Stimulated activated CD4-positive, alpha-beta T cell treated with anti-CD3 and anti-CD28 coated beads, Interleukin-2, amount 100 ng/mL, for 4 hours (primary cell): ENCODE results near the gene C5orf58.
"Not testable (repeated sequence)": the region's sequence is repeated elsewhere in the genome, so short reads cannot be mapped to it uniquely, and the experiment has no call there.

ENCODE experiments used
- DNase-seq: peaks from one replicate; pipeline ENCODE4 v3.0.0-alpha.2; 2020; ENCODE audit warnings: low read depth

C5orf58 gene

DNA sequence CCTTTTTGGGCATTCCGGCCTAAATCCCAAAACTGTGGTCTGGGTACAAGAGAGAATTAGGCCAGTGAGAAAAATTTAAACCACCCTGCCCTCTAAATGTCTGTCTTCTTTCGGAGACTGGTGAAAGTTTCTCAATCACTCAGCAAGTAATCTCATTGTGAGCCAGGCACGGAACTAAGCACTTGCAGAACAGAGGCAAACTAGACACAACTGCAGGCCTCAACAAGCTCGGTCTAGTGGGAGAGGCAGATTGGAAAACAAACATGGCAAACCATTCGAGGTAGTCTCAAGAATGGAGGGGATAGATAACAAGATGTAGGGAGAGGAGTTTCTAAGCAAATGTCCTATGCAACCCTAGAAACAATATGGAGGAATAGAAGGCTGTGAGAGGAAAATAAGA, 8.9 kb upstream of the C5orf58 start:
- no peak for DNase-seq

GRCh38 chr5:170225326-170226128, 7.3 kb upstream of the C5orf58 start:
- DNase-seq: peak; percentile 67

DNA sequence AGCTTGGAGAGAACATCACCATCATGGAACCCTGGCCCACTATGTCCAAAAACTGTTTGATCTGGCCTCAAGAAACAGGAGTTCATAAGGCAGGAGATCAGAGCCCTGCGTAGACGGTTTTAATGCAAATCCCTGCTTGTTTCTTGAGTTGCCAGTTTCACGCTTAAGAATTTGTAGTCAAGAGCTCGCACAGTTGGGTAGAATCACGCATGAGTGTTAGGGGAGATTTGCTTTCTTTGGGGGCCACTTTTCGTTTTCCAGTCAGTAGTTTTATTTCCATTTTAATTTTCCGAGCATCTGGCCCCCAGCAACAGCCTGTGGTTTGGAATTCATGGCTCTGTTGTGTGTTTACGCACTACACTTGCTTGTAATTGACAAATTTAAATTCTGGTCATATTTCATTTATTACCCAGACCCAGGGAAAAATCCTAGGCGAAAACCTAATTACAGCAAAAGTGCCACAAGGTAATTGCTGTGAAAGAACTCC, 6.6 kb upstream of the C5orf58 start:
- no peak for DNase-seq

- DNase-seq: no peak
These were observed 6.1 kb upstream of the C5orf58 start for GRCh38 chr5:170226661-170227060.

- DNase-seq: no peak
These were observed 3.9 kb upstream of the C5orf58 start for GRCh38 chr5:170228762-170229435.

DNA sequence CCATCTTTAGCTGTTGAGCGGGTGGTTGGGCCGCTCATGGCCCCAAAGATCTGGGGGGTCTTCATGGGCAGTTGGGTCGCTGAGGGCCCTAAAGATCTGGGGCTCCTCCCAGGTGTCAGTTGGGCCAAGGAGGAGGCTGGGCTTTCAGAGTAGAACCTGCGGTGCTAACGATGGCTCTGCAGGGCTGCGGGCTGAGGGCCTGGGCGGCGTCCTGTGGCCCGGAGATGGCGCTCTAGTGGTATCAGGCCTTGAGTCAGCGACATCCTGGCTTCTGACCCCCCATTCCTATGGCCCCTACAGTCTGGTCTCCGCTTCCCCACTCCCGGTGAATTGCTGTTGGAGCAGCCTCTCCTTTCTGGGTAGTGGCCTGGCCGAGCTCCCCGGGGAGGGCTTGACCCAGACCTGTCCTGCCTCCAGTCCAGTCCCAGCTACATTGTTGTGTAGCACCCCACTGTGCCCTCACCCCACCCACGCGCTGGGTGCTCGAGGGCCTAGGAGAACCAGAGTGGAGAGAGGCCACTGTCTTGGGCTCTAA, 640 bp downstream of the C5orf58 start:
- no peak for DNase-seq

DNA sequence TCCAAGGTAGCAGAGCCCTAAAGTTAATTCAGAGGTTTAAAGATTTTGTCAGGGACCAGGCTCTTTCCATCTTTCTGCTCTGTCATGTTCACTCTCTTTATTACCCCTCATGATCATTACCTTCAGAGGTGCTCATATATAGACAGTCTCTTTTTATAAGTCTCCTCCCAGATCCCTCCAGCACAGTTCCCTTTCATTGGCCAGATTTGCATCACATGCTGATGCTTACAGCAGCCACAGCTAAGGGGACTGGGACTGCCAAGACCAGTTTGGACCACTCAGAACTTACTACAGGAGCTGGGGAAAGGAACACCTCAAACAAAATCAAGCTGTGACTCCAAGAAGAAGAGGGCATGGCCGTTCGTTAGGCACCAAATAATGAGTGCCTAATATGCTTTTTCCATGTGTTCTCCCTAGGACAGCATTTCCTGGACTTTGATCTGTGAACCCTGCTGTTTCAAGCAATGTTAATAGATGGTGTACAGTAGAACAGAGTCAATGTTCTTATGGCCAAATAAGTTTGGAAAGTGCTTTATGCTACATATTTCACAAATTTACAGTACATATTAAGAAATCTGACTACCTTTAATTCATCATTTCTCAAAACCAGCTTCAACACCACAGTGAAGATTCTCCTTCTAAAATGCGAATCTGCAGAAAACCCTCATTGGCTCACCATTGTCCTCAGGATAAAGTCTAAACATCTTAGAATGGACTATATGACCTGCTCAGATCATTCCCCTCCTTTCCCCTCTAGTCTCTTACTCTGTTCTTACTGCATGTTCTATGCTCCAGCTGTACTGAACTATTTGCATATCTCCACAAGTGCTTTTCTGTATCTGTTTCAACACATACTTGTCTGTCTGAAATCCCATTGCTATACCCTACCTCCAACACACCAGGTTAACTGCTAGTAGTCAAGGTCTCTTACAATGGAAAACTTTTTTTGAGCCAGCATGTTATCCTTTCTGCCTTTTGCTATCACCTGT, 3.4 kb downstream of the C5orf58 start:
- DNase-seq: no peak

GRCh38 chr5:170238456-170239196, 5.8 kb downstream of the C5orf58 start:
- DNase-seq: no peak

- not testable (repeated sequence) for DNase-seq
These were observed 12.7 kb downstream of the C5orf58 start for GRCh38 chr5:170245436-170245835.

- DNase-seq: no peak
These were observed 13.5 kb downstream of the C5orf58 start for GRCh38 chr5:170246126-170246870.

- DNase-seq: no peak
These were observed 14.6 kb downstream of the C5orf58 start for GRCh38 chr5:170247363-170247762.

DNA sequence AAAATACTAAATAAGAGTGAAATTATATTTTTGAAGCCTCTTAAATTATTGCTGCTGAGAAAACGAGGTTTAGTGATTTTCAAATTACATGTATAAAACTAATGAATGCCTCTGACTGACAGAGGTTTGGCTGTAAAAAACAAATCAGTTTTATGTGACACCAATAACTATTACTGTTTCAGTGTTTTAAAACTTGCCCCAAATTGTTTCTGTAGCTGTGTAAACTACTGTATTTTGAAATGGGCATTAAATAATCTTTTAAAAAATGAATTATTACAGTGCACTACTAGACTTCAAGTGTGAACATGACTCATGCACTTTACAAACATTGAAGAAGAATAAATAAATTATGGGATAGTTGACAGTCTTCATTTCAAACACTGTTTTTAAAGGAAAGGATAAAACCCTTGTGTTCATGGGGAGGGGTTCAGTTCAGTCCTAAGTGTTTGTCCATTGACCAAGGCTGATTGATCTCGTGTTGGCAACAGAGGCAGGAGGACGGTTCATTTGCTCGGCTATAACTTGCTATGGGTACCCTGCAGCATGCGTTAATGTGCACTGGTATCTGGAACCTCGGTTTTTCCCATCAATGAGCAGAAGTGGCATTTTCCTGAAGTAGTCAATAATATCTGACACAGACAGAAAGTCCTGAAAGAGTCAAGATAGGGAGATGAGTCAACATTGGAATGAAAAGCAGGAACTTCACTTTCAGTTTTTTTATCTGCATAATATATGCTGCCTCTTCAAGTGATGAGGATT, 15.6 kb downstream of the C5orf58 start:
- DNase-seq: no peak

GRCh38 chr5:170248931-170249227, 16.1 kb downstream of the C5orf58 start:
- not testable (repeated sequence) for DNase-seq

DNA sequence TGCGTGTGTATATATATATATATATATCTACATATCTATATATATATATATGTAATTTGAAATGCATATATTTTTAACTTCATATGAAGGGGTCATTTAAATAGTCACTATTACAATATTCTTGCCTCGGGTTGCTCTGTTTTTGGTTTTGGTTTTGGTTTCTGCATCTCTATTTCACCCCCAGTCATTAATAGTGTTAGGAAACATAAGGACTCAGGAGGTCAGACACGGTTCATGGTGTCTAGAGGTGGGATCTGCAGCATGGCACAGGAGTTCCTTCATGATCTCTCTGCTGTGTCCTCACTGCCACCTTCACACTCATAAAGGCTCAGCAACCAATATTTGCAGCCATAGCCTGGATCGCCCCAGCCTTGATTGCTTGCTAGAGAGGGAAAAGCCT, 16.6 kb downstream of the C5orf58 start:
- DNase-seq: no peak

- no peak for DNase-seq
These were observed 18.1 kb downstream of the C5orf58 start for GRCh38 chr5:170250810-170251317.

- DNase-seq: no peak
These were observed 18.7 kb downstream of the C5orf58 start for GRCh38 chr5:170251462-170251861.

- no peak for DNase-seq
These were observed 19.3 kb downstream of the C5orf58 start for GRCh38 chr5:170252109-170252508.

DNA sequence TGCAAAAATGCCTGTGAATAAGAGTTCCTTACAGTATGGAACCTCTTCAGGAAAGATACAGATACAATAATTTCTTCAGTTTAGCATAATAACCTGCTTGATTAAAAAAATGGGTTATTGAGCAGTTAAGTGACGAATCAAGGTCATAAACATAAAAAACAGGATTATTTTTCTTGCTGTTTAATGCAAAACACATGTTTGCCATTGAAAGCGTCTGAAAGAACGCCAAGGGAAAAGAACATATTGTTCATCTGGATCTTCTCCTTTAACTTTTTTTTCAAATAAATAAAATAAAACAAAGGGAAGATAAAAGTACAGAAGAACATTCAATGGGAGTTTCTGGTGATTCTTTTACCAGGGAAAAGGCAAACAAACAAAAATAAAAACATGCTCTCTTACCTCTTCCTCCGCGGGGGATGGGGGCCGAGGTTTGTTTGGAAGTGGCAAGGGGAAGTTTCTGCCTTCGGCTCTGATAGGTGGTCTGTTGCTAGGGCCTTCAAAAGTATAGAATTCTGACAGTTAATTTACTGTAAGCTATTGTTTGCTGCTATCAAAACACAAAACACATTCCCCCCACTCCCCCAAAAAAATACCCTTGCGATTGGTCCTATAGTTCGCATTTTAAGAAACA, 20.1 kb downstream of the C5orf58 start:
- DNase-seq: no peak

GRCh38 chr5:170254056-170254455, 21.3 kb downstream of the C5orf58 start:
- DNase-seq: peak; percentile 67
